Measurements from ENCODE around the gene DNM3.

GRCh38 chr1:172343240-172344160 lies 502.2 kb downstream of the DNM3 start:
- TF ChIP-seq POLR2A (IDR thresholded peaks at IDR 0.05) = no peak
- TF ChIP-seq CTCF (IDR thresholded peaks at IDR 0.05) = no peak
- TF ChIP-seq POLR2AphosphoS5 (IDR thresholded peaks at IDR 0.05) = no peak
